HG02610 (cell line): Measurements from ENCODE around the gene CHRD.
A peak's percentile ranks its signal among the peaks of the same experiment; 100 is the strongest.

Experiments used
- ATAC-seq: cut with Tn5 transposase; IDR thresholded peaks from one replicate; pipeline ENCODE4 v1.9.1; 2021; ENCODE audit warnings: mild to moderate bottlenecking, moderate library complexity; ENCODE audit not compliant: unreplicated experiment

The CHRD gene

DNA sequence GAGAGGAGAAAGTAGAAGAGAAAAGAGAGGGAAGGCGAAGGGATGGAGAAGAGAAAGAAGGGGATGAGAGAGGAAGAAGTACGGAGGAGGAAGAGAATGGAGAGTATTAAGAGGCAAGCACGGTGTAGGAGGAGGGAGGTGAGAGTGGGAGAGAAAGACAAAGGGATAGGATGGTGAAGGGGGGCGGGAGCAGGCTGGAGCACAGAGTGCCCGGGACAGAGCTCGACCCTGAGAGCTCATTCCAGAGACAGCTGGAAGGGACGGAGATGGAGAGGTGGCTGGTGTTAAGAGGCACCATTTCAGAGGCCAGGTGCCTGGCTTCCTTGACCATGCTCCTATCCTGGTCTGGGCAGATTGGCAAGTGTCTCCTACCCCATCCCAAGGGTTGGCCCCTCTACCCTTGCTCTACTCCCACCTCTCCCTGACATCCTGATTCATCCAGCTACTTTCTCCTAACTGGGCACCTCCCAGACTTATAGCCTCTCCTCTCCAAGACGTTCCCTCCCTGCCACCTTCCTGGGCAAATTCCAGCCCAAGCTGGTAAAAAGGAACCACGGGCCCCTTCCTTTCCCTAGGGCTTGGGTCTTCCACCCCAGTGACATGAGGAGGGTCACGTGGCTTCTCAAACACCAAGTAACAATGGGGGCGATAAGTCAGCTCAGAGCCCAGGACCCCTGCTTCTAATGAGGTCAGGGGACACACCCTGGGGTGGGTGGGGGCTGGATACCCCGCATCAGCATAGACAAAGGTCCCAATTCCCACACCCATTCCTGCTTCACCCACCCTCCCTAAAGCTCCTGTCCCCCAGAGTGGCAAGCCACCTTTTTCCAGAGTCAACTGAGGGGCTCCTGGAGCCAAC, 19.6 kb upstream of the CHRD start:
- no peak for ATAC-seq

DNA sequence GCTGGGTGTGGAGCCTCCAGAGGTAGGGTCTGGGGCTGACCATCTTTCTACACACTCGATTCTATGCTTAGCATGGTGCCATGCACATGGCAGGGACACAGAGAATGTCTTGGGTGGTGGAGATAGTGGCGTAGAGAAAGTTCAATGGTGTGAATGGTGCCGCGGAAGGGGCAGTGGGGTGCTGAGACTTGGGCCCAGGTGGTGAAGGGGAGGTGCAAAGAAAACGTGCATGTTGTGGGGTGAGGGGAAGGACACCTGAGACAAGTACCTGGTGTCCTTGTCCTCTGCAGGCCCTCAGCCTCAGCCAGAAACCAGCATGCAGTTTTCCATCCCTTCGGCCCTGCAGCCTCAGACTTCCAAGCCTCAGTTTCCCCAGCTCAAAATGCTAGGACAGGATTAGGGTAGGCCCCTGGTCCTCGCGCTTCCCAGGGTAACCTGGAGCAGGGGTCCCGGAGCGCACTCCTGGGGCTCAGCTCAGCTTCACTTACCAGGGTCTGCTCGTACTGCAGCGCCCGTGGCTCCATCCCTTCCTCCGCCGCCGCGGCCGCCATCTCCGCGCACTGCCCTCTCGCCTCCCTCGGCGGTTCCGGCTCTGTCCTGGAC, 18.8 kb upstream of the CHRD start:
- peak; percentile 0 for ATAC-seq

DNA sequence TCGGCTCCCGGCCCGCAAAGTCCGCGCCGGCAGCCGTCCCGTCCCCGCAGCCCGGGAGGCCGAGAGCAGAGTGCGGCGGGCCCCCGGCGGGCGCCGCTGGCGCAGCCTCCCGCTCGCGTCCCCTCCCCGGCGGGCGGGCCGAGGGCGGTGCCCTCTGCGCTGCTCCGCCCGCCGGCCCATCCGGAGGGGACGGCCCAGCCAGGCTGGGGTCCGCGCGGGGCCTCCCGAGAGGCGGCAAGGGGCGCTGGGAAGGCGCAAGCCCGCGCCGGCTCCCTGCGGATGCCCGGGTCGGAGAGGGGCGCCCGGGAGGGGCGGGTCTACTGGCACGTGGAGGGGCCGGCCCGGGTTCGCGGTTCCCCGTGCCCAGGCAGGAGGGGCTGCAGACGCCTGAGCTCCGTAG, 18.3 kb upstream of the CHRD start, which contains the start of the genes CLCN2 and POLR2H:
CLCN2 (minus strand) TSS at position 74 of the 400 bp plus-strand sequence. CDS start 126 bp downstream, outside the sequence.
POLR2H (plus strand) TSS at position 179 of the 400 bp plus-strand sequence. CDS start 1,783 bp downstream, outside the sequence.
- ATAC-seq = peak; percentile 47

DNA sequence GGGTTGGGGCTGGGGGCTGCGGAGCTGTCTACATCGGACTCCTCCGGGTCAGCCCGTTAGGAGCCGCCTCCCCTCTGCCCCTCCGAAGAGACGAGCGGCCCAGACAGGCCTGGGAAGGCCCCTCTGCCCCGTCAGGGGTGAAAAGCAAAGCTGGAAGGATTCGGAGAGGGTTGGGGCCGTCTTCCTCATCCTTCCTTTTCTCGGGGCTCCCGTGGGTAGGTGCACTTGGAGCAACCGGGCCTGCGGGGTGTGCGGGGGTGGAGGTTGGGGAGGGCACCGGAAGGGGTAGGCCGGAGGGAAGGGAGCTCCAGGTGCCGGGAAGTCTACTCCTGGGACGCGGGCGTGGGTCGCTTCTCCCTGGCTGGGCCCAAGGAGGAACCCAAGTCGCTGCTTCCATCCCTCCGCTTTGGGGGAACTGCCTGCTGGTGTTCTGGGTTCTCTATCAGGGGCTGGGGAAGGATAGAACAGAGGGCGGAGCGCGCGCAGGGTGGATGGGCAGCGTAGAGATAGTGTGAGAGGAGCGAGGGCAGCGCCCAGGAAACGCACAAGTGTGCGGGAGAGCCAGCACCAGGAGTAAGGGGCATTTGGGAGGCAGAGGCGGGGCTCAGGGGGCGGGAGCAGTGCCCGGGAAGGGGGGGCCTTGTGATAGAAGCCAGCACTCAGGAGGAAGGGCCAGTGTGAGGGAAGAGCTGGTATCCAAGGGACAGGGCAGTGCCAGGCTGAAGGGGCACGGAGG, 17.8 kb upstream of the CHRD start:
- ATAC-seq = peak; percentile 6

DNA sequence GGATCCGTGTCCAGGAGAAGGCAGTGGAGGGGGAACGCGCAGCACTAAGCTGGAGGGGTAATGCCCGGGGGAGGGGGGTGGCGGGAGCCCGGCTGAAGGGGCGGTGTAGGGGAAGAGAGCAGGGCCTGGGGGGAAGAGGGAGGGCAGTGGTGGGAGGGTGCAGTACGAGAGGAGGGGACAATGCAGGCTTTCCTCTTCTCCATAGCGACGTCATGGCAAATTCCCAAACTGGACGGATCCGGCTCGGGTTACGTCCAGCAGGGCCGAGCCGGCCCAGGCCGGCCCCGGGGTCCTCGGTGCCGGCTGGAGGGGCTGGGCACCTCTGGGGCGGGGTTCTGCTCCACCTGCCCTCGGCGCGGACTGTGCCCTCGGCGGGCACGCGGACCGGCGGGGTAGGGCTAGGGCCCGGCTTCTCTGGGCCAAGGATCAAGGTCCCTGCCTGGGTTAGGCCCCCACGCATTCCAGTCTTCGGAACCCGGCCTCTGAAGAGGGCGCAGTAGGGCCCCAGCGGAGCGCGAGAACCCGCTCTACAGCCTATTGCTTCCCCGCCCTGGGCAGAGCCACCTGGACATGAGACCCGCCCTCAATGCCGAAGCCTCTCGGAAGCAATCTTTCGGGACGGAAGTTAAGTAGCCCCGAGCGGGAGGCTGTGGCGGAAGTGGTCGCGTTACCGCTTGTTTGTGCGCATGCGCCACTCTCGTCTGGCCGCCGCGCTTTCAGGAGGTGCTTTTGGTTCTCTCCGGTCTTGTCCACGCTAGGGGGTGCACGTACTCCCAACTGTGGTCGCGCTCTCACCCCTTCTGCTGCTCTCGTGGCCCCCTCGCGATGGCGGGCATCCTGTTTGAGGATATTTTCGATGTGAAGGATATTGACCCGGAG, 16.9 kb upstream of the CHRD start:
- peak; percentile 84 for ATAC-seq

DNA sequence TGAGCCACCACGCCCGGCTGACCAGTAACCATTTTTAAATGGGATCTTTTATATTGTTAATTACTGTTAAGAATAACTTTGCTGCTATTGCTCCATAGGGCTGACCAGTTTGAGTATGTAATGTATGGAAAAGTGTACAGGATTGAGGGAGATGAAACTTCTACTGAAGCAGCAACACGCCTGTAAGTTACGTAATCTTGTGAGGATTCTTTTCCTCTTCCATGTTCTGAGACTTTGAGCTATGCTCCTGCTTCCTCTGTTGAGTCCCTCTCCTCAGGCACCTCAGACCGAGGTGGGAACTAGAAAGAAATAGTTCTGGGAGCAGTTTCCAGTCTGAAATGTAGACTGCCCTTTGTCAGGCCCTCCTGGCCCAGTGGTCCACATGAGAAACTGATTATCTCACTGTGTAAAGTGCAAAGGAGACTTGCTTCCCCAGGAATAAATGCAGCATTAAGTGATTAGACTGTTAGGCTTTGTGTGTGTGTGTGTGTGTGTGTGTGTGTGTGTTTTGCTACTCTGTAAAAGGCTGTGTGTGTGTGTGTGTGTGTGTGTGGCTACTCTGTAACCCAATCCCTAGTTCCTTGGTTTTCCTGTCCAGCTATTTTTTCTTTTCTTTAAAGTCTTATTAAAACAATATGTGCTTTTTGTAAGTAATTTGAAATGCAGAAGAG, 13.1 kb upstream of the CHRD start:
- ATAC-seq = no peak

DNA sequence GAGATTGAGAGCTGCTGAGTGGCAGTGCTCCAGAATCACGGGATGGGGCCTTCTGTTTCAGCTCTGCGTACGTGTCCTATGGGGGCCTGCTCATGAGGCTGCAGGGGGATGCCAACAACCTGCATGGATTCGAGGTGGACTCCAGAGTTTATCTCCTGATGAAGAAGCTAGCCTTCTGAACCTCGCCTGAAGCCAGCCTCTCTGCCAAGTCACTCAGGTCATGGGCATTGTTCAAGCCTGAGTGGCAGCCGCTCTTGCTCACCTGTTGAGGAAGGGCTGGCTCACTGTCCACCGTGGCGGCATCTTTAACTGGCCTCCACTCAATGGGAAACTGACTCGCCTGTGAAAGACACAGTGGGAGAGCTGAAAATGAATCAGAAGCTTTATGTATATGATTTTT, 11.7 kb upstream of the CHRD start:
- no peak for ATAC-seq

DNA sequence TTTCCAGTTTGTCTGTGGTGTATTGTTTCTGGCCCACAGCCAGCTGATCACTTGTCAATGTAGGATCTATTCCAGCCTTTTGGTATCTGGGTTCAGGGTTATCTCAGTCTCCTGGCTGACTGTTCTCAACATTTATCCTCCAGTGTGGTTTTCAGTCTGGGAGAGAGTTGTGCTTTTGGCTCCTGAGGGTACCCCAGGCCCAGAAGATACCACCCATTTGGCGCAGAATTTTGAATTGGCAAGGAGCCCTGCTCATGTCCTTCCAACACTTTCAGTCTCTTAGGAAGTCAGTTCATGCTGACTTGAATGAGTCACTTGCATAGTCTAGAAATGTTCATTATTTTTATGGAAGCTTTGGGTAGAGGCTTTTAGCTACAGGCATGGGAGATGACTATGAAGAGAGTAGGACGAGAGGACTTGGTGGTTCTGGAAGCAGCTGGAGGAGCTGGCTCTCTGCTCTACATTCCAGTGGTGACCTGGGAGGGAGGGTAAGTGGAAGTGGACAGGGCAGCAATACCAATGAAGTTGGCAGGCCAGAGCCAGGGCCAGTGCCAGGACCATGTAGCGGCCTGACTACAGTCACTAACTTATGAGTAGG, 11.2 kb upstream of the CHRD start:
- ATAC-seq = no peak

DNA sequence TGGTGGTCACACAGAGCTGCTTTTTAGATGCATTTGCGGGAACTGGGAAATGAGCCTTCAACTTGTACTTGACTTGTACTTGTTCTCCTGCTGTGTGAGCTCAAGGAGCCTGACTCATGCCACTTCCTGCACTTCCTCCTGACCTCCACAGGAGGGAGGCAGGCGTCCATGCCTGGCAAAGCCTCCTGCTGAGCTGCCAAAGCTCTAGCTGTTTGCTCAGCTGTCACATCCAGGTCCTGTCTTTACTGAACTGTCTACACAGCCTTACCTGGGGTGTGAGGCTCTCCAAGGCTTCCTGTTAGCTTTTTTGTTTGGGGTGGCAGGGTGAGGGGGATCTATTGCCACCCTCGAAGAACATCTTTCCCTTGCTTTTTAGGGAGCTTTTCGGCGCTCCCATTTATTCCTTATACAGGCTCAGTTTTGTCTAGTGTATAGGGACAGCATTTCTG, 8.3 kb upstream of the CHRD start:
- peak; percentile 85 for ATAC-seq

DNA sequence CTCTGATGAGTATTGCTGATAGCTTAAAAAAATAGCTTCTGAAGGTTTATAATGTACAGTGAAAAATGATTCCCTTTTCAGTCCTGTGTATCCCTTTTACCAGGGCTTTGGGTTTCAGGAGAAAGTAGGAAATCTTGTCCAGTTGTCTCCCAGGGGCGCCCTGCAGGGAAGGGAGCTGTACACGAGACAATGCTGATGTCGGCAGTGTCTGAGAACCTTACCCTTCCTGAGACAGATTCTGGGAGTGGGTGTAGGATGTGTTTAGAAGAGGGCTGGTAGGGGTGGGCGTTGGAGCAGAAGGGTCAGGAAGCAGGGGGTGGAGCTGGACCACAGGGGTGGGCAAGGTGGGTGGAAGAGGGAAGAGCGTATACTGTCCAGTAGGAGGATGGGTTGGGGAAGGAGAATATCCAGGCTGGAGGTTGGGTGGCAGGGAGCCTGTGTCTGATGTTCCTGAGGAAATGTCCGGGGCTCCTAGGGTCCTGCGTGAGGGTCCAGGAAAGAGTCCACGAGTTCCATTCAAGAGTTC, 7.5 kb upstream of the CHRD start:
- ATAC-seq = no peak

DNA sequence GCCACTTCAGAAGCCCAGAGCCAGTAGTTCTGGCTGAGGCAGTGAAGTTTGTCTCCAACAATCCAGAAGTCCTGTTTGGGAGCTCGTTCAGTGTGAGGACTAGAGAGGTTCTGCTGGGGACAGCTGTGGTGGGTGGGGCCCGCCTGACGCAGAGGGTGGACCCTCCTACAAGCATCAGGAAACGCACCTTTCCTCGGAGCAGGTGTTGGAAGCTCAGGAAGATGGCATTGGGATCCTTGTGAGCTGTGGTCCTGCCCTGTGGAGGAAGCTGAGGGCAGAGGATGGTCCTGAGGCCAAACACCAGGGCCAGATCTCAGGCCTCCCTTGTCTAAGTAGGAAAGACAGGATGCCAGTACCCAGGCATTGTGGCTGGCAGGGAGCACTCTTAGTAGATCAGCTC, 6.9 kb upstream of the CHRD start:
- ATAC-seq = no peak

DNA sequence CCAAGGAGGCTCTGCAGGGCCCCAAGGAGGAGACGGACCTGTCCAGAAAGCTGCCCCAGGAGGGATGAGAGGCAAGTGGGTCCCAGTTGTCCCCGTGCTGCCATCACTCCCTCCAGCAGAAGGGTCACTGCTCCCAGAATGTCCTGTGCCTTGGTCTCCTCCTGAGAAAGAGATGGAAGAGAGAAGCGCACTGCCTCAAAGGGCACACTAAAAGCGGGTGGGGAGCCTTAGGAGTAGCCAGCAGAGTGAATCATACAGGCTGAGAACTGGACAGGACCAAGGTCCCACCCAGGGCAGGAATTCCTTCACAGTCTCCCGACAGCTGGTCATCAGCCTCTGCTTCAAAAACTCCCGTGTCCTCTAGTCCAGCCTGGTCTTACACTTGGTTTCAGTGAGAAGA, 6.4 kb upstream of the CHRD start:
- ATAC-seq = no peak

DNA sequence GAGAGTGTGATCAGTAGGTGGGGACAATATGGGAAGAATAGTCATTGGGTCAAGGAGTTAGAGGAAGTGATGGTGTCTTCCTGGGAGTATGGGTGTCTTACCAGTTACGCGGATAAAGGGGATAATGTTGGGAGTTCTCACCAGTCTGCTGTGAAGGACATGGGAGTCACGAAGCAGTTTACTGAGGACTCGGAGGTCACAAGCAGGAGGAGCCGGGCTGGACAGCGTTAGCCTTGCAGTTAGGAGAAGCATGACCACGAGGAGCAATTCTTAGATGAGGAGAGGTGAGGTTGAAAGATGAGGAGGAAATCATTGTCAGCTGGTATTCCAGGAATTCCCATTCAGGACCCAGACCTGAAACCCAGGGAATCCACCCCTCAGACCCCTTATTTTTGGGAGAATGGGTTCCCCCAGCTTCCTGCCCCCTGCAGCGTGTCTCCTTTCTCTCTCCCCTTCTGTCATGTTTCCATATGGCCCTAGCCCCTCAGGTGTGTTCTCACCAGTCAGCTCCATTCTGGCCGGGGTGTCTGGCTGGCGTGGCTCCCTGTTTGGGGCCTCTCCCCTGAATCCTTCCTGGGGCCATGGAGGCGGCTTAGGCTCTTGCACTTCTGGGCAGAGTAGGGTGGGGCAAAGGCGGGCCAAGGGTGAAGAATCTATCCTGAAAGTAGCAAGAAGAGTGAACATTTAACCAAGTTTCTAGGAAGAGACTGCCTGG, 4.0 kb upstream of the CHRD start:
- ATAC-seq = no peak

DNA sequence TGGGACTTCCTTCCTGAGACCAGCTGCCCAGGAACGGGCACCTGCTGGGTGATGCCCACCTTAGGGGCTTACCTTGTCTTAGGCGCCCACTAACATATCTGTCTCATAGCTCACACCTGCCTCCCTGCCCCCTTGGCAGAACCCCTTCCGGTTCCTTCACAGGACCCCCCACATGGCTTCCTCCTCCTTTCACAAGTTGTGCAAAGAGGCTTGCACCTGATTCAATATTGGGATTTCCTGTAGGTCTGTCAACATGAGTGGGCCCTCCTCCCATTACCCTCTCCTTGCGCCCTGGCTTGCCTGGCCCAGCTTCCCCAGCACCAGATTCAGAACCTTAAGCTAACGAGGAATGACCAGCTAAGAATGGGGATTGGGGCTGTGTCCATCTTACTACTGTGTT, 2.5 kb upstream of the CHRD start:
- ATAC-seq = no peak

DNA sequence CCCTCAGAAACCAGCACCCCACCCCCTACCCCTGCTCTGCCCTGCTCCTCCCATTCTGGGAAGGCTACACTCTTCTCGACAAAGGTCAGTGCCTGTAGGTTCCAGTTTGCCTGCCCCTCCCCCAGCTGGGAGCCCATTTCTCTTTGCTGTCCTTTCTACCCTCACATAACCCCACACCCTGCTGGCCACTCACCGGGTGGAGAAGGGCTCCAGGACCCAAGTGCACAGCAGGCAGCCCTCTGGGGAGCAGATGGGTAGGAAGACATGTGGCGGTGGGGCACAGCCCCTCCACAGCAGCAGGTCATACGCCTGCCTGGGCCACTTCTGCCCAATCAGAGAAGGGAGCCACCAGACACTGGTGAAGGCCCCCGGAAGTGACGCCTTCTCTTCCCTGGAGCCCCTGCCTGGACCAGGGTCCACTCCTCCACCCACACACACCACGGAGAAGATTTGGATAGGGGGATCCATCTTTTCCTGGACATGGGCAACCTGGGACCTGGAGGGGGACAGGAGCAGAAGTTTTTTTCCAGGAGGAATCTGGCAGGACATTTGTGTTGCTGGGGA, 1.9 kb upstream of the CHRD start, which contains the start of gene THPO:
THPO (minus strand) TSS at position 326 of the 564 bp plus-strand sequence. CDS start 1,948 bp downstream, outside the sequence.
- ATAC-seq = no peak

DNA sequence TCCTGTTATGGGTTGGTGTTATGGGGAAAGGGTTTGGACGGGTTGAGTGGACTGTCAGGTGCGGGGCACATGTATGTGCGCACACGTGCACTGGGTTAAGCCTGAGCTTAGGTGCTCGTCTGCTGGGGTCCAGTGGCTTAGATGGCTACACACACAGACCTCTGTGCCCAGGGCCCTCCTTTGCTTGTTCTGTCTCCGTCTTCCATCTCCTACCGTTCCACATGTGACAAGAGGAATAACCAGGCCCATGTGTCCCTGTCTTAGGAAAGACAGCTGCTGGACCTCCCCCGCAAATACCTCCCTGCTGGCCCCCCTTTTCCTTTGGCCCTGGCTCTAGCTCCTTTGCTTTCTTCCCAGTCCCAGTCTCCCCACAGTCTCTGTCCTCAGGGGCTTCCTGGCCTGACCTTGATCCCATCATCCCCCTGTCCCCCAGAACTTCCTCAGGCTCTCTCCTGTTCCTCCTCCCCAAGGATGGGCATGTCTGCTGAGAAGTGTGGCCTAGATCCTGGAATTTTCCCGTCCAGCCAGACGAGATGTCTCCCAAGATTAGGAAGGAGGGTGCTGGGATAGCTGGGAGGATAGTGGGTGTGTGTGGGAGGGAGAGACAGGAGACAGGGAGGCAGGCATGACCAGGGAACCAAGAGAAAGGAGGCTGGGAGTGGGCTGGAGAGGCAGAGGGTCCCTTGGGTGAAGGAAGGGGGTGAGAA, 1.1 kb upstream of the CHRD start:
- no peak for ATAC-seq

DNA sequence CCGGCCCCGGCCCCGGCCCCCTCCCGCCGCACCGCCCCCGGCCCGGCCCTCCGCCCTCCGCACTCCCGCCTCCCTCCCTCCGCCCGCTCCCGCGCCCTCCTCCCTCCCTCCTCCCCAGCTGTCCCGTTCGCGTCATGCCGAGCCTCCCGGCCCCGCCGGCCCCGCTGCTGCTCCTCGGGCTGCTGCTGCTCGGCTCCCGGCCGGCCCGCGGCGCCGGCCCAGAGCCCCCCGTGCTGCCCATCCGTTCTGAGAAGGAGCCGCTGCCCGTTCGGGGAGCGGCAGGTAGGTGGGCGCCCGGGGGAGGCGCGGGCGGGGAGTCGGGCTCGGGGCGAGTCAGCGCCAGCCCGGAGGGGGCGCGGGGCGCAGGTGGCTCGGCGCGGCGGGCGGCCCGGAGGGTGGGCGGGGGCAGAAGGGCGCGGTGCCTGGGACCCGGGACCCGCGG, 352 bp downstream of the CHRD start:
- no peak for ATAC-seq
